Erythroblast (primary cell): ENCODE results near the gene SEC31B.

Source experiments
- GATA1 ChIP-seq: IDR thresholded peaks from 2 replicates; pipeline ENCODE4 v1.6.1; 2011; ENCODE audit warnings: low read depth, mild to moderate bottlenecking, control low read depth, low read length, moderate library complexity
- POLR2A ChIP-seq: IDR thresholded peaks from 2 replicates; pipeline ENCODE4 v1.6.1; 2011; ENCODE audit warnings: mild to moderate bottlenecking, low read length

- TF ChIP-seq POLR2A (no peak), GATA1 (no peak)
These were observed 70.7 kb downstream of the SEC31B start for GRCh38 chr10:100448951-100449350.
